Measurements from ENCODE around the gene PARP4.

The PARP4 gene

DNA sequence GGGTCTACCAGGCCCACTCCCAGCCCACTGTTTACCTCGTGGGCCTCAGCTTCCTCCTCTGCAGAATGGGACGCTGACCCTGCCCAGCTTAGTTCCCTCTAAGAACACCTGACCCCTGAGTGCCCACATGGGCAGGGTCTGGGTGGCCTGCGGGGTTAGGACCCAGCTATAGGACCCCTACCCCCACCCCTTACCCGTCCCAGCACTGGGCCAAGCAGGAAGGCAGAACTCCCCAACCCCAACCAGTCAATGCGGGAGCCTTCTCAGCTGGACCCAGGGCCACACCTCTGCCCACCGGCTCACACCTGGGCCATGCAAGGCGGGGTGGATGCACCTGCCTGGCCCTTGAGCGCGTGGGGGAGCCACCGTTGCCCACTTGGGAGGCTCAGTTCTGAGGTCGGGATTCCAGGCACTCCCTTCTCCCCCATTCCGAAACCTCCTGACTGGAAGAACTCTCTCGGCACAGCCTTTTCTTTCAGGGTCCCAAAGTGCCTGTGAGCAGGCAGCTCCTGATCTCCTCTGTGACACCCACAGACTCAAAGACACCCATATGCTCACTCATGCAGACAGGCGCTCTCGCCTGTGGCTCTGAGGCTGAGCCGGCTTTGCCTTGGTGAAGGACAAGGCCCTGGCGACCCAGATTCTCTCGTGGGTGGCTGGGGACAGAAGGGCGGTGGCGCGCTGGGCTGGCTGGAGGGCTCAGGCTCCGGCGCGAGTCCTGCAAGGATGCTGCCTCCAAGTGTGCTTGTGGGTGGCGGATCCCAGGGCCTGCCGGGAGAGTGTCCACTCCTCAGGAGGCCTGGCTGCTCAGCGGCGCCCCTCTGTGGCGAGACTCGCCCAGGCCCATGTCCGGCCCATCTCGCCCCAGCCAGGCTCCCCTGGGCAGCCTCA lies 27.9 kb upstream of the PARP4 start:
- Mint-ChIP-seq H3K4me1 (no peaks in the 10 kb centered on the region), H3K36me3 (ENCODE audit: low read depth) (no peaks in the 10 kb centered on the region), H3K9me3 (peaks cover 19% of the 10 kb centered on the region), H3K27me3 (ENCODE audit: low read depth, poor library complexity) (peaks cover 68% of the 10 kb centered on the region), H3K4me3 (no peak overlapping the region), H3K27ac (no peak overlapping the region)
- peak; percentile 33 for DNase-seq
- TF ChIP-seq CTCF (IDR thresholded peaks at IDR 0.05) = peak; percentile 29

DNA sequence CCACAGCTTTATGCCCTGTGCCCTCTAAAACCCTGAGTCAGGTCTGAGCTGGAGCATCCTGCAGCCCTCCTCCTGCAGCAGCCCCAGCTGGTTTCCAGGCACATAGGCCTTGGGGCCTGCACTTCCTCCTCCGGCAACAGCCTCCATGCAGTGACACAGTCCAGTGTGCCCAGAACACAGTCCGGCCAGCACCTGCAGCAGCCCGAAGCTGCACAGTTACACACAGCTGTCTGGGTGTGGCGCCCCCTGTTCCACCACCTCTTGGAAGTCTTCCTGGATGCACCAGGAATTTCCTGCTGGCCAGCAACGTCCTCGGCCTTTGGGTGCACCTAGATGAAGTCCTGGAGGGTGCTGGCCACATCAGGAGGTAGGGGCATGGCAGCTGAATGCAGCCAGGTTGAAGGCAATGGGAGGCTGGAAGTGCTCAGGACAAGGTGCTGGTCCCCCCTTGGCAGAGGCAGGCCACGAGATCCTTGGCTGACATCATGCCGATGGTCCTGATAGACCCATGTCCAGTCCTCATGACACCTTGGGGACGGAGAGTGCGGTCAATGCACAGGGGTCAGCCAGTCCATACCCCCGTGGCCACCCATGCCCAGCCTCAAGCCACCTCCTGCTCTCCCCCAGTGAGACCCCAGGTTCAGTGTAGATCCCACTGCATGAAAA lies 27.1 kb upstream of the PARP4 start:
- H3K4me3 Mint-ChIP-seq = no peak overlapping the region
- H3K4me1 Mint-ChIP-seq = no peaks in the 10 kb centered on the region
- peaks cover 19% of the 10 kb centered on the region for H3K9me3 Mint-ChIP-seq
- peak; percentile 9 for DNase-seq
- H3K36me3 Mint-ChIP-seq (ENCODE audit: low read depth) = no peaks in the 10 kb centered on the region
- TF ChIP-seq CTCF (IDR thresholded peaks at IDR 0.05) = no peak
- peaks cover 68% of the 10 kb centered on the region for H3K27me3 Mint-ChIP-seq (ENCODE audit: low read depth, poor library complexity)
- no peak overlapping the region for H3K27ac Mint-ChIP-seq

DNA sequence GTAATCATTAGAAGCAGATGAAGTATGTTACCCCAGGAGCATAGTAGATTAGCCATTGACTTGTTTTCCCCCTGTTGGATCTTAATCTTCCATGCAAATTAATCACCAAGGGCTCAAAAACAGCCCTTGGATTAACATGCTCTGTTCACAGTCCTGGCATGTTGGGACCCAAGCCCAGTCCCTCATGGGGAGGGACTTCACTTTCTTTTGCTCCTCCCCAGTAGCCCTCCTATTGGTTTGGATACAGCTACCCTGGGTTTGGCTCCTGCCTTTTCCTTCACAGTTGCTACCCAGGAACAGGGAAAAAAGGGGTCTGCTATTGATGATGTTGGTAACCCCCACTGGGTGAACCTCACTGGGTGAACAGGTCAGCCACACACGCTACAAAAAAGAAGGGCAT lies 16.9 kb upstream of the PARP4 start:
- TF ChIP-seq CTCF (IDR thresholded peaks at IDR 0.05) = no peak
- Mint-ChIP-seq H3K36me3 (ENCODE audit: low read depth) (no peaks in the 10 kb centered on the region), H3K4me1 (no peaks in the 10 kb centered on the region), H3K9me3 (no peaks in the 10 kb centered on the region), H3K4me3 (no peak overlapping the region), H3K27me3 (ENCODE audit: low read depth, poor library complexity) (peaks cover 14% of the 10 kb centered on the region), H3K27ac (no peak overlapping the region)
- no peak for DNase-seq

GRCh38 chr13:24528816-24529398 lies 16.3 kb upstream of the PARP4 start:
- Mint-ChIP-seq H3K27me3 (ENCODE audit: low read depth, poor library complexity) (peaks cover 11% of the 10 kb centered on the region), H3K36me3 (ENCODE audit: low read depth) (no peaks in the 10 kb centered on the region), H3K27ac (no peak overlapping the region), H3K4me1 (no peaks in the 10 kb centered on the region), H3K4me3 (no peak overlapping the region), H3K9me3 (no peaks in the 10 kb centered on the region)
- TF ChIP-seq CTCF (IDR thresholded peaks at IDR 0.05) = no peak
- no peak for DNase-seq

- Mint-ChIP-seq H3K27ac (no peak overlapping the region), H3K9me3 (no peaks in the 10 kb centered on the region), H3K27me3 (ENCODE audit: low read depth, poor library complexity) (peaks cover 4% of the 10 kb centered on the region), H3K4me1 (no peaks in the 10 kb centered on the region), H3K4me3 (no peak overlapping the region), H3K36me3 (ENCODE audit: low read depth) (no peaks in the 10 kb centered on the region)
- no peak for DNase-seq
- no peak for TF ChIP-seq CTCF (IDR thresholded peaks at IDR 0.05)
Measured at GRCh38 chr13:24527266-24527775, 14.7 kb upstream of the PARP4 start.
